ENCODE measurements around the gene STPG2. TPM values are rescaled to one million over a fixed set of nuclear protein-coding genes. Genes with fewer than 3 reads are reported as not detected.
A peak's percentile ranks its signal among the peaks of the same experiment; 100 is the strongest.

The STPG2 gene
- total and polyA plus RNA-seq, 4 donors: 0.10 to 1.6 (median 0.27) TPM

- H3K9ac ChIP-seq (ENCODE audit: insufficient read depth in 1 of 2, low read length in 2 of 2): no peak overlapping the region
Observed at GRCh38 chr4:97720869-97721432, 422.3 kb downstream of the STPG2 start.

GRCh38 chr4:97691111-97691605, 452.1 kb downstream of the STPG2 start:
- Histone ChIP-seq H3K36me3 (ENCODE audit: control insufficient read depth in 4 of 4, insufficient read depth in 4 of 4, low read length in 4 of 4) (no peaks in the 10 kb centered on the region), H3K4me1 (ENCODE audit: control insufficient read depth in 5 of 5, insufficient read depth in 5 of 5, low read length in 5 of 5) (no peaks in the 10 kb centered on the region), H3K27ac (ENCODE audit: low read depth in 1 of 2, low read length in 1 of 2) (no peak overlapping the region), H3K9ac (ENCODE audit: insufficient read depth in 1 of 2, low read length in 2 of 2) (no peak overlapping the region), H3K9me3 (ENCODE audit: control insufficient read depth in 4 of 4, insufficient read depth in 3 of 4, low read length in 3 of 4) (peaks cover 0 to 7% (median 0%) of the 10 kb centered on the region in 4 donors), H3K4me3 (no peak overlapping the region), H3K27me3 (ENCODE audit: control insufficient read depth in 3 of 3, insufficient read depth in 3 of 3, low read length in 2 of 3) (no peaks in the 10 kb centered on the region)
- 80 to 83% methylated on average over 3 of the region's 3 CpGs for WGBS, 2 donors
- no peak for DNase-seq
- TF ChIP-seq CTCF (IDR thresholded peaks at IDR 0.05; ENCODE audit: control extremely low read depth, extremely low read depth): no peak
- ATAC-seq (ENCODE audit: insufficient read depth, low FRiP score): no peak

More at GRCh38 chr4:97720869-97721432, 422.3 kb downstream of the STPG2 start:
- ATAC-seq (ENCODE audit: insufficient read depth, low FRiP score) (no peak), DNase-seq (peak in 2 of 3 donors; percentile 29 to 41)
- no peaks in the 10 kb centered on the region for H3K27me3 ChIP-seq (ENCODE audit: control insufficient read depth in 3 of 3, insufficient read depth in 3 of 3, low read length in 2 of 3)
- no peaks in the 10 kb centered on the region for H3K9me3 ChIP-seq (ENCODE audit: control insufficient read depth in 4 of 4, insufficient read depth in 3 of 4, low read length in 3 of 4)
- no peak overlapping the region for H3K4me3 ChIP-seq
- H3K27ac ChIP-seq (ENCODE audit: low read depth in 1 of 2, low read length in 1 of 2): no peak overlapping the region
- 22 to 23% methylated on average over 4 of the region's 4 CpGs for WGBS, 2 donors
- H3K4me1 ChIP-seq (ENCODE audit: control insufficient read depth in 5 of 5, insufficient read depth in 5 of 5, low read length in 5 of 5): no peaks in the 10 kb centered on the region
- no peak for TF ChIP-seq CTCF (IDR thresholded peaks at IDR 0.05; ENCODE audit: control extremely low read depth, extremely low read depth)
- H3K36me3 ChIP-seq (ENCODE audit: control insufficient read depth in 4 of 4, insufficient read depth in 4 of 4, low read length in 4 of 4): no peaks in the 10 kb centered on the region

- Histone ChIP-seq H3K36me3 (ENCODE audit: control insufficient read depth in 4 of 4, insufficient read depth in 4 of 4, low read length in 4 of 4) (no peaks in the 10 kb centered on the region), H3K4me1 (ENCODE audit: control insufficient read depth in 5 of 5, insufficient read depth in 5 of 5, low read length in 5 of 5) (no peaks in the 10 kb centered on the region), H3K27me3 (ENCODE audit: control insufficient read depth in 3 of 3, insufficient read depth in 3 of 3, low read length in 2 of 3) (no peaks in the 10 kb centered on the region), H3K9me3 (ENCODE audit: control insufficient read depth in 4 of 4, insufficient read depth in 3 of 4, low read length in 3 of 4) (peaks cover 0 to 3% (median 0%) of the 10 kb centered on the region in 4 donors), H3K4me3 (no peak overlapping the region), H3K9ac (ENCODE audit: insufficient read depth in 1 of 2, low read length in 2 of 2) (no peak overlapping the region), H3K27ac (ENCODE audit: low read depth in 1 of 2, low read length in 1 of 2) (no peak overlapping the region)
- ATAC-seq (ENCODE audit: insufficient read depth, low FRiP score) (no peak), DNase-seq (no peak)
- WGBS, 2 donors: 55 to 65% methylated on average over 1 of the region's 1 CpG
- no peak for TF ChIP-seq CTCF (IDR thresholded peaks at IDR 0.05; ENCODE audit: control extremely low read depth, extremely low read depth)
Observed at GRCh38 chr4:97670703-97671269, 472.5 kb downstream of the STPG2 start.
